CD4-positive, alpha-beta T cell treated with Interleukin-17A for 4 hours (primary cell): ENCODE measurements around the gene MPPE1.
"Not testable (repeated sequence)": the region's sequence is repeated elsewhere in the genome, so short reads cannot be mapped to it uniquely, and the experiment has no call there.

Experiments
- DNase-seq: peaks from one replicate; pipeline ENCODE4 v3.0.0-alpha.2; 2020; ENCODE audit warnings: mixed read lengths

The MPPE1 gene, protein sequence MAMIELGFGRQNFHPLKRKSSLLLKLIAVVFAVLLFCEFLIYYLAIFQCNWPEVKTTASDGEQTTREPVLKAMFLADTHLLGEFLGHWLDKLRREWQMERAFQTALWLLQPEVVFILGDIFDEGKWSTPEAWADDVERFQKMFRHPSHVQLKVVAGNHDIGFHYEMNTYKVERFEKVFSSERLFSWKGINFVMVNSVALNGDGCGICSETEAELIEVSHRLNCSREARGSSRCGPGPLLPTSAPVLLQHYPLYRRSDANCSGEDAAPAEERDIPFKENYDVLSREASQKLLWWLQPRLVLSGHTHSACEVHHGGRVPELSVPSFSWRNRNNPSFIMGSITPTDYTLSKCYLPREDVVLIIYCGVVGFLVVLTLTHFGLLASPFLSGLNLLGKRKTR

DNA sequence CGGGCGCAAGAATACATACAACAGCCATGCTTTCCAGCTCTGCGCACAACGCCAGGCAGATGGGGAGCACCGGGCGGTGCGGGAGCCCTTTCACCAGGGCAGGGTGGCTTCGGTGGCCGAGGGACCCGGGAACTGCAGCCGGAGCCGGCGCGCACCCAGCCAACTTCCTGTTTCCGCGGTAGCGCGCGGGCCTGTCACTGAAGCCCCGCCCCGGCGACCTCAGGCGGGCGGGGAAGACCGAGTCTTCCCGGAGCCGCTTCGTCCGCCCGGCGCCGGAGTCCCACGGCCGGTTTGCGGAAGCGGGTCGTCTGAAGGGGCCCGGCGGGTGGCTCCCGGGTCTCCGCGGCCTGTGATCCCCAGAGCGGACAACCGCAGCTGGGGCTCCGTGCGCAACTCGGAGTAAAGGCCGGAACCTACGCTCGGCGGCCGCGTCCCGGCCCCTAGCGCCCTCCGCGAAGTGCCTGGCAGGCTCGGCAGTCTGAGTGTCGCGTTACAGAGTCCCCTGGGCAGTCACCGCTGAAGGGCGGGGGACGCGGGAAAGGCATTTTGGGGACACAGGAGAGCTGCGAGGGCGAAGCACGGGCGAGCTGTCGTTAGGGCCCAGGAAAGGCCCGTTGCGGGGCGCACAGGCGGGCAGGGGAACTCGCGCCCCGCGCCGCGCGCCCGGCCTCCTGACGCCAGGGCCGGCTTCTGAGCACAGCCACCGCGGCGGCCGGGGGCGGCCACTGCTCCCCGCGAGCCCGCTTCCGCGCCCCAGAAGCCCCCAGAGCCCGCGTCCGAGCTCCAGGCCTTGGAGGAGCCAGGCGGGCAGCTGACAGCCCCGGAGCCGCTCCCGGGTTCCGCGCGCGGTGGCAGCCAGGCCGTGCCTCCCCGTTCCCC, at the start of gene MPPE1:
MPPE1 (minus strand) TSS at position 136 of the 879 bp plus-strand sequence. CDS start 11,053 bp downstream, outside the sequence.
- peak; percentile 90 for DNase-seq

DNA sequence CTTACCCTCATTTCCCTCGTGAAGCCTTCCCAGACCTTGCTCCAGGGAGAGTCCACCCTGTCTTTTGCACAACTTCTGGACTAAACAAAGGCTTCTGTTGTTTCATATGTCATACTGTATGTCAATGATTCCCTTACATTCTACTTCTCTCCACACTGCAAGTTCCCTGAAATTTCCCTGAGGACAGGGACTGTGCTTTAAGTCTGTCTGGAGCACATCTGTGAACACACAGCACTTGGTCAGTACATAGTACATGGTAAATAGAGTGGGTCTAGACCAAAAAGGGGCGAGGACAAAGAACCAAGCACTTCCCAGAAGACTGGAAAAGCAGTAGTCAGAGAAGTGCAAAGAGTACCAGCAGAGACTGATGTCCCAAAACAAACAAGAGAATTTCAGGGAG, 49.5 kb upstream of the MPPE1 start:
- DNase-seq: no peak

DNA sequence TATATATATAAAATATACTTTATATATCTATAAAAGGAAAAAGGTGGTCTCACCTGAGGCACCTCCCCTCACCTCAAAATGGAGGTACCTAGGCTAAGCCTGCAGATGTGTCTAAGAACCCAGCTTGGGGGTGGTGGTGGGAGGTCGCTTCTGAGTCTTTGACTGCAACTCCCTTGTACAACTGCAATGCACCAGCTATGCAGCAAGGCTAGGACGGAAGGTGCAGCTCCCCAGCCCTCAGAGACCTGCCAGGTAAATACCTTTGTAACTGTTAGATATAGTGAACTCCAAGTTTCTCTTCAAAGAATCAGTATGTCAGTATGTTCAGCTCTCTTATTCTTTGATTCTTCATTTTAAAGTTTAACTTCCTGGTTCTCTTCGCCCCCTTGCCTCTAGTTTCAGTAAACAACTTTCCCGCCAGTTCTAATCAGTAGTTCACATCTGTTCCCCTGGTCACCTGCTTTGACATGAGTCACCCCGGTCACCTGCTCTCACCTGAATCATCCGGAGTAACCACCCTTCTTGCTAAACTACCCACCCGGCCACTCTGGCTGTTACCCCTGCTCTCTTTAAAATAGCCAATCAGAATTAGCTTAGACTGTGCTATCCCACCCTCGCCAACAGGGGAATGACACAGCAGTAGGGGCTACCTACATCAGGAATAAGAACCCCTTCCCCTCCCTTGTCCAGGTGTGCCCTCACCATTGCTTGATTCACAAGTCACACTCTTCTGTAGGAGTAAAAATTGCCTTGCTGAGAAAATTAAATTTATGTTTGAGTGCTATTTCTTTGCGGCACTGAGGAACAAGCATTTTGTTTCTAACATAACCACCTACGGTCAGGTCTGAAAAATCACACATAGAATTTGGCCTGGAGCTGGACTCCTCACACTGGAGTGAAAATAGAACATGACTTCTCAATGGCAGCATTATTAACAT, 48.5 kb upstream of the MPPE1 start:
- no peak for DNase-seq

DNA sequence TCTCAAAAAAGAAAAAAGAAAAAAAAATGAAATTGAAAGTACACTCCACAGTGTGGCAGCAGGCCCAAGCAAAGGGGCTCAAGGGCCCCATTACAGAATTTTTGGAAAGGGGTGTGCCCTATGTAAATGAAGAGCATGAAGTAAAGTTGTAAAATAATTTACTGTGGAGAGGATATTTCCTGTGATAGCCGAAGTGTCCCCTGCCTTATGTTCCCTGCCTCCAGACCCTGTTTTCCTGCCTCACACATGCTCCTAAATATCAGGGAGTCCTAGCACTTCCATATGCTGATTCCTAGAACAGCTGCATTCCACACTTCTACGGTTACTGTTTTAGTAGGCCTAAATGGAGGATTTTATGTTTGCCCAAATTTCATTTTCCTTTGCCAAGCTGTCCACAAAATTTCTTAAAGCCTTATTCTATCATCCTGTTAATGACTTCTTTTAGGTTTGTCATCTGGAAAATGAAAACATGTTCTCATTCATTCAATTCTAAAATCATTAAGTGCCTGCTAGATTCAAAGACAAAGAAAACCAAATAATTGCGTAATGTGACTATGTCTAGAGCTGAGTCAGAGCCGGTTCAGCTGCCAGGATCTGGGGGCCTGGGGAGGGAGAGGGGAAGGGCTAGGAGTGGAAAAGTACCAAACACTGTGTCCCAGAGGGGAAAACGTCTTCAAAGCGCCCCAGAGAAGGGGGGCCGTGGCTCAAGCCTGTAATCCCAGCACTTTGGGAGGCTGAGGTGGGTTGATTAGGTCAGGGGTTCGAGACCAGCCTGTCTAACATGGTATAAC, 47.3 kb upstream of the MPPE1 start:
- DNase-seq: no peak

DNA sequence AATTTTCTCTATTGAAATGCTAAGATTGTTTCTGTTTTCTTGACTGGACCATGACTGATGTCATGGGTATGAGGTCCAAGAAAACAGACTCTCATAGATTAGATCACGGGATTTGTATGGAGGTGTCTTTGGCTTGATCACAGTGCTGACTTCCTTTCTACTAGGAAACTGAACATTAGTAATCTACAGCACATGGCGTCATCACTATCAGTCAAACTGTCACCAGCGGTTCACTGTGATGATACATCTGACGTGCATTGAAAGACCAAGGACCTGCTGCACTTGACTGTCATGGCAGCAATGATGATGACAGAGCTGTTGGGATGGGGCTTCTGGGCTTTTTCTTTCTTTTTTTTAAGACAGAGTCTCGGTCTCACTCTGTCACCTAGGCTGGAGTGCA, 45.0 kb upstream of the MPPE1 start:
- DNase-seq: no peak

DNA sequence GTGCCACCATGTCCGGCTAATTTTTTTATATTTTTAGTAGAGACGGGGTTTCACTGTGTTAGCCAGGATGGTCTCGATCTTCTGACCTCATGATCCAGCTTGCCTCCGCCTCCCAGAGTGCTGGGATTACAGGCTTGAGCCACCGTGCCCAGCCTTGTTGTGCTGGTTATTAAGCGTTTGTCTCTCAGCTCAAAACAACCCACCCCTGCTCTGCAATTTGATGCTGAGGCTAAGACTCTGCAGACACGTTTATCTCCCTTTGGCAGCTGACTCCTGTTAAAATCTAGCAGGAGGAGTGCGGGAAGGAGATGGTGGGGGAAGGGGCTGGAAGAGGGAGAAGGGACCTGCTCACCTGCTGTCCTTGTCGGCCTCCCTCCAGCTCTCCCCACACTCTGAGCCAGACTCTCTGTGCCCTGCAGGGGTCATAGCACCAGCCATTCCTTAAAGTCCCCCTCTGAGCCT, 43.3 kb upstream of the MPPE1 start:
- no peak for DNase-seq

DNA sequence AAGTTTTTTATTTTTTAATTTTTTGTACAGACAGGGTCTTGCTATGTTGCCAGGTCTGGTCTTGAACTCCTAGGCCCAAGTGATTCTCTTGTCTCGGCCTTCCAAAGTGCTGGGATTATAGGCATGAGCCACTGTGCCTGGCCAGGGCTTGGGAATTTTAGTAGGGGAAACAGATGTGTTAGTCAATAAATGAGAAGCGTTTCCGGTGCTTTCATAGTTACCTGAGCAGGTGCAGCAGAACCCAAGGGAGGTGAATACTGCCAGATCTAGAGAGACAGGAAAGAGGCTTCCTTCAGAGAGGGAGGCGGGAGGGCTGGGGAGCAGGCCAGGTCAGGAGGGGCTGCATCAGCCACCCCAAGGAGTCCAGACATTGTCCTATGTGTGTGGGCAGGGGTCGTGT, 42.7 kb upstream of the MPPE1 start:
- no peak for DNase-seq

DNA sequence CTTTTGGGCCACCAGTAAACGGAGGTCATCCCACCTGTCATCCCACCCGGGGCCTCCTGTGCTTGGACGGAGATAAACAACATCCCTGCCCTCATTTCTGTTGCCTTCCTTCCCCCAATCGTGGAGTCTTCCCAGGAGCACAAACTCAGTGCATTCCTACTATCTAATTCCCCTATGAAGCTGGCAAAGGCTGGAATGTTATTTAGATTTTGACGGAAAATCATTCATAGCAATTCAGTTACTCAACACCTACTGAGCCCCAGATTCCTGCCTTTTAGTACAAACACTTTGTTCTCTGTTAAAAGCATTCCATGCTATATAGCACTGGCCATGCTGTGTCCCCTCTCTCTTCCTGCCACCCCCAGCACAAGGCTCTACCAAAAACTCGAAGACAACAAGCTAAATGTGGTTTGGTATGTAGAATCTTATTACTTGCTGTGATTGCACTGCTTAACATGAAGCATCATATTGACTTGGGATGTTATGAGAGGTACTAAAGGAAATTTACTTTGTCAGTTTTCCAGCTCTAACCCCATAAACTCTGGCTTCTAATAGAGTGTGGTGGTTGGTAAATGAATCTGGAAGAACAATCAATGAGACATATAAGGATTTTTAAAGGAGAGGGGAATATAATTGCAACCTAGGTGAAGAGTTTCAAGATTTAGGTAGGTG, 40.9 kb upstream of the MPPE1 start:
- DNase-seq: no peak

DNA sequence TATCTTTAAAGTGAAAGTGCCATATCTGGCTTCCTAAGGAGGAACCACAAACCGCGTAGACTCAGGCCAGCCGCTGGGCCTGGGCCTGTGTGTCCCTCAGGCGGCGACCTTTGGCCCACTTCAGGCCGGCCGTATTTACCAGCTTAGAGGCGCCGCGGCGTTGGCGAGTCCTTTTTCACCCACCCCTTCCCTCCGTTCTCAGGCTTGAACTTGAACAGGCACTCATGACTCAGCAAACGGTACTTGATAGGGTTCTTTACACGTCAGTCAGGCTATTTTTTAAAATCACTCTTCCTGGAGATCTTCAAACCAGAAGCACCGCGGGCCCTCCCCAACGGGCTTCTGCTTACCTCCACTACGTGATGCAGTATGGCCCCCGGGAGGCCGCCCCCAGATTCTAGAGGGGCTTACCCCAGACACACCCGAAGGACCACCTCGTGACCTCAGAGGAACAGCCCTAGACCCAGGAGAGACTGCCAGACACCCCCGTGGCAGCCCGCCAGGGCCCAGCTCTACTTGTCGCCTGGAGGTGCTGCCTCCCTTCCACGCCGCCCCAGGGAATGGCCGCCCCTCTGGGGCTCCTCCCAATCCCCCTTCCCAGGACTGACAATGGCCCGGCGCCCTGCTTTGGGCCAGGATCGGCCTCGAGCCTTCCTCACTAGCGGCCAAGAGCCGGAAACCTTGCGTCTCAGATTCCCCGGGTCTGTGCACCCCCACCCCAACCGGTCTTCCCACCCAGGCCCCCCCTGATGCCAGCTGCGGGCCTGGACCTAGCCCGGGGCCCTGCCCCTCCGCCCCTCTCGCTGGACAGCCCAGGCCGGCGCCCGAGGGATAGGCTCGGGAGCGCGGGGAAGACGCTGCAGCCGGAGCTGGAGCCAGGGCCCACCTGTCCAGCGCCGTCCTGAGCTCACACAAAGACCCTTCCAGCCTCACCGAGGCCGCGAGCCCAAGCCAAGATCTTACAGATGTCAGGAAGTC, 39.4 kb upstream of the MPPE1 start:
- peak; percentile 68 for DNase-seq

DNA sequence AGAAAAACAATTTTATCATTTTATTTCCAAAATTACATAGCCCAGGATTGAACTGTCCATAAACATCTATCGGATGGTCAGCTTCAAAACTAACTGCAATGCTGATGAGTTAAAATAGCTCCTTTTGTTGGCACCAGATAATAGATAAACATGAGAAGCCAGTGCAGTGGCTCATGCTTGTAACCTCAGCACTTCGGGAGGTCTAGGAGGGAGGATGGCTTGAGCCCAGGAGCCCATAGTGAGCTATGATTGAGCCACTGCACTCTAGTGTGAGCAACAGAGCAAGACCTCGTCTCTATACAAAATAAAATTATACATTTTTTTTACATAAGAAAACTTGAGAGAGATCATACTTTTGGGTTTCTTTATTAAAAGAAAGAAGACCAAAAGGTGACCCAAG, 38.6 kb upstream of the MPPE1 start:
- no peak for DNase-seq

DNA sequence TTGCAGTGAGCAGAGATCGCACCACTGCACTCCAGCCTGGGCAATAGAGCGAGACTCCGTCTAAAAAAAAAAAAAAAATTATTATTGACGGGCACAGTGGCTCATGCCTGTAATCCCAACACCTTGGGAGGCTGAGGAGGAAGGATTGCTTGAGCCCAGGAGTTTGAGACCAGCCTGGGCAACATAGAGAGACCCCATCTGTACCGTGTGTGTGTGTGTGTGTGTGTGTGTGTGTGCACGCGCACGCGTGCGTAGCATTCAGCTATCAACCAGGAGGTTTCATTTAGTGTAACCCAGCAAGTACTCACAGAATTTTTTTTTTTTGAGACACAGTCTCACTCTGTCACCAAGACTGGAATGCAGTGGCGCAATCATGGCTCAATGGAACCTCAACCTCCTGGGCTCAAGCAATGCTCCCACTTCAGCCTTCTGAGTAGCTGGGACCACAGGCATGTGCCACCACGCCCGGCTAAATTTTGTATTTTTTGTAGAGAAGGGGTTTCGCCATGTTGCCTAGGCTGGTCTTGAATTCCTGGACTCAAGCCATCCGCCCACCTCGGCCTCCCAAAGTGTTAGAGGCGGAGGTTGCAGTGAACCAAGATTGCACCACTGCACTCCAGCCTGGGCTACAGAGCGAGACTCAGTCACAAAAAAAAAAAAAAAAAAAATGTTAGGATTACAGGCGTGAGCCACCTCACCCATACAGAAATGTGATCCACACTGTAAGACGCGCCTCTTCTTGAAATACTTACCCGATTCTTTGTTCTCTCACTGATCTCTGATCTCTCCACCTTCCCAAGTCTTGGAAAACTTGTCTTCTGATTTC, 37.9 kb upstream of the MPPE1 start:
- DNase-seq: not testable (repeated sequence)

DNA sequence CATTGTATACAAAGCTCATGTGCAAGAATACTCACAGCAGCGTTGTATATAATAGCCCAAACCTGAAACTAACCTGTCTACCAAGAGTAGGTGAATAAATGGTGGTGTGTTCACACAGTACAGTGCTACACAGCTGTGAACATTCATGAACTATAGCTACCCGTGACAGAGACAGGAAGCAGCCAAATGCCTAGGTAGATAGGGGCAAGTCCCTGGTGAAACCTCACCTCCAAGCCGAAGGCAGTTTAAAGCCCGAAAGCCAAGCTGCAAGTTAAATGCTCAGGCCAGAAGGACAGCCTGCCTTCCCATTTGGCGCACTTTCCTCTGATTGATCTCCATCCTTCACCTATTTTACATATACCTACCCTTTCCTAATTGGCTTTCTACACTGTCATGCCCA, 36.7 kb upstream of the MPPE1 start:
- DNase-seq: no peak

DNA sequence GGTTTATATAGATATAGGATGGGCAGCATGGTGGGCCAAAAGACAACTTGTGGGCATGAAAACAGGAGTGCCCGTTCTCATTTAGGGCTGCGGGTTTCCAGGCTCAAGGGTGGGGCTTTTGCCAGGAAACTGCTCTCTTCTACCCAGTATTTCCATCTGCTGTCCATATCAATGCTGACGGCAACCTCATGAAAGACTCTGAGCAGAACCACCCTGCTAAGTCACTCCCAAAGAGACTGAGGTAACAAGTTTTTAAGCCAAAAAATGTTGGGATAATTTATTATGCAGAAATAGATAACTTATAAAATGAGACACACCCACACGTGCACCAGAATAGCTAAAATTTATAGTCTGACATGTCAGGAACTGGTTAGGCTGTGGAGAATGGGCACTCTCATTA, 36.1 kb upstream of the MPPE1 start:
- no peak for DNase-seq

DNA sequence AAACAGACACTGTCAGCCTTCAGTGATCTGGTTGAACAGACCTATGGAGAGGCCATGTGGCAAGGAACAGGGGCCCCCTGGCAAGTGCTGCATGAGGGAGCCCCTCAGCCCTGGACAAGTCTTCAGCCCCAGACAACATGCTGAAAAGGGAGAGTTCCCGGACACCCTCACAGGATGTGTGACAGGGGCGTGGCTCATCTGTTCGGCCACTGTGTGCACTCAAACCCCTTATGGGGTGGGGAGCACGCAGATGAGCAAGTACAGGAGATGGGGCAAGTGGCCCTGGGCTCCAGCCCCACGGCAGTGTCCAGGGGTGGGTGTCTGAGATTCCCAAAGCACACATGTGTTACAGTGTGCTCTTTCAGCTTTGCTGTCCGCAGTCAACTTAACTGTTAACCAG, 35.4 kb upstream of the MPPE1 start:
- DNase-seq: no peak

DNA sequence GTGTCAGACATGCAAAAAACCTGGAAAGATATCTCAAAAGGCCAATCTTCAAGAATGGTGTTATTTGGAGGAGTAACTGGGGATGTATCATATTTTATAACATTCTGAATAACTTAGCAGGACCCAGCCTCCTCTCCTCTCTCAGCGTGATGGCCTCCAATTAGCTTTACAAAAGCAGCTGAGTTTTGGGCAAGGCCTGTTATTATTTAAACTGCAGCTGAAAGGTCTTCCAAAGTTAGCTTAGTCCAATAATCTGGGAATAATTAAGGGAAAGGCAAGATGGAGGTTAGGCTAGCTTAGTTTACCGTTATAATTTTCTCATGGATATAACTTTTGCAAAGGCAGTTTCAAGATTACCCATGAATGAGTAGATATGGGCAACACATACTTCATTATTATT, 32.8 kb upstream of the MPPE1 start:
- no peak for DNase-seq

DNA sequence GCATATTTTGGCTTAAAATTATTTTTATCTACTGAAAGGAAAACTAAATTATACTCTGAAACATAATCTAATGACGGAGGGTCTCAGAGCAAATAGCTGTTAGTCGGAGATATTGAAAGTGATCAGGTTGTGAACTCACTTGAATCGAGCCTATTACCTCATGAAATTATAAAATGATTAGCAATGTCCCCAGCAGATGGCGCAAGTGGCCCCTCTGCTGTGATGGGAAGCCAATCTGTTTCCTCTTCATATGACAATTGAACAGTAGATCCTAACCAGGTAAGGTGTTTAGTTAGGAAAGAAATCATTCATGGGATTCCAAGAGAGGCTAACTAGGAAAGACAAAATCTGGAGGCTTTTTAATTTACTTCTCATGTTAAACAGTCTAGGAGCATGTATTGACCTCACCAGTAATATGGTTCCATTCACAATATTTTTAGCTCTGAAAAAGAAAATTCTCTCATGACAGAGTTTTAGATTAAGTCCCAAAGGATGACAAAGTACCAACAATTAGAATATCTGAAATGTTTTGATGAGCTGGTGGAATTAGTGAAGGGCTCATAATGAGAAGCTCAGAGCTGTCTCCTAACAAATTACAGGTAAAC, 29.9 kb upstream of the MPPE1 start:
- DNase-seq: peak; percentile 85

DNA sequence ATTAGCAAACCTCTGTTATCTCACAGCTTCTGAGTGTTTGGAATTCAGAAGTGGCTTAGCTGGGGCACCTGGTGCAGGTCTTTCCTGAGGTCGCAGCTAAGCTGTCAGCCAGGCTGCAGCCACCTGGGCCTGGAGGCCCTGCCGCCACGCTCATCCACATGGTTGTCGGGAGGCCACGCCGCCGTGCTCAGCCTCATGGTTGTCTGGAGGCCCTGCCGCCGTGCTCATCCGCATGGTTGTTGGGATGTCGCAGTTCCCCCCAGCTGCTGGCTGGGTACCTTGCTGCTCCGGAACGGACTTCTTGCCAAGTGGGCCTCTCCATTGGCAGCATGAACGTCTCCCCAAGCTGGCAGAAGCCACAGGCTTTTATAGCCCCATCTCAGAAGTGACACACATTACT, 24.3 kb upstream of the MPPE1 start:
- DNase-seq: no peak

DNA sequence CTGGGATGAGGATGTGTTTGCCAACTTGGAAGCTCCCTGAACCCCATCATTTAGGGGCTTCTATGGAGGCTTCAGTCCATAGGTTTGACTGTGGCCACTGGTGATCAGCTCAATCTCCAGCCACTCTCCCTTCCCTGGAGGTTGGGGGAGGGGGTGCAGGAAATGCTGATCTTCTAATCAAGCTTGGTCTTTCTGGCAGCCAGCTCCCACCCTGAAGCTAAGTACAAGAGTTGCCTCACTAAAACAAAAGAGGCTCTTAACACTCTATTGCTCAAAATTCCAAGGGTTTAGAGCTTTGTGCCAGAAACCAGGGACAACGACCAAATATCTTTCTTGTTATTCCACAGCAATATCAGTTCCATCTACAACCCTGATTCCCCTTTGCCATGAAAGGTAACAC, 19.4 kb upstream of the MPPE1 start:
- no peak for DNase-seq
